CD4-positive, alpha-beta T cell treated with Interleukin-15 for 1 hour (primary cell): Measurements from ENCODE around the gene RNF4.
"Not testable (repeated sequence)": the region's sequence is repeated elsewhere in the genome, so short reads cannot be mapped to it uniquely, and the experiment has no call there.

Experiments used
- DNase-seq: peaks from one replicate; pipeline ENCODE4 v3.0.0-alpha.2; 2020

The RNF4 gene, protein sequence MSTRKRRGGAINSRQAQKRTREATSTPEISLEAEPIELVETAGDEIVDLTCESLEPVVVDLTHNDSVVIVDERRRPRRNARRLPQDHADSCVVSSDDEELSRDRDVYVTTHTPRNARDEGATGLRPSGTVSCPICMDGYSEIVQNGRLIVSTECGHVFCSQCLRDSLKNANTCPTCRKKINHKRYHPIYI

DNA sequence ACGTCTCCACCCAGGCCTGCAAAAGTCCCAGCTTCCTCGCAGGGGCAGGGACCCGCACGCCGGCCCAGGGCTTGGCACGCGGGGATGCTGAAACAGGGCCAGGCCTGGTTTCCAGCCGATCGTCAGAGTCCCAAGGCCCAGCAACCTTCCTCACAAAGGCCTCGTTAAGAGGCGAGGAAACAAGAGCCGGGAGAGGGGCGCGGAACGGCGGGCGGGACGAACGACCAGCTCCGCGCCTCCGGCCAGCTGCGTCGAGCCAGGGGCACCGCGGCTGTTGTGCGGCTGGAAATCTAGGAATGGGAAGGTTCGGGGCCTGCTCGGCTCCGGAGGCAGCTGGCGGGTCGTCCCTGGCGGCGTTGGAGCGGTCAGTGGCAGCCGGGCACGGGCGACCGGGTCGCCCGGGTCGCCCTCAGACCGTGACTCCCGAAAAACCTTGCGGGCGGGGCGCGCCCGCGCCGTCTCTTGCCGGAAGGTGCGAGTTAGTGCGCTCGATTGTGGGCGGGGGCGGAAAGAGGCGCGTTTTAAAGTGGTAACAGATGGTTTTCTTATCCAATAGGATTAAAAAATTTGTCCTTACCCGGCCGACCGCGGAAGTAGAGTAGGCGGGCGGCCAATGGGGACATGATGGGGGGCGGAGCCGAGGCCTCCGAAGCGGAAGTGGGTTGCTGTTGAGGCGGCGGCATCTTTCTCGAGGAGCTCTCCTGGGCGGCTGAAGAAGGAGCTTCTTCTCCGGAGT, at the start of gene RNF4:
RNF4 (plus strand) TSS at position 651 of the 736 bp plus-strand sequence. CDS start 21,388 bp downstream, outside the sequence.
- peak; percentile 96 for DNase-seq

DNA sequence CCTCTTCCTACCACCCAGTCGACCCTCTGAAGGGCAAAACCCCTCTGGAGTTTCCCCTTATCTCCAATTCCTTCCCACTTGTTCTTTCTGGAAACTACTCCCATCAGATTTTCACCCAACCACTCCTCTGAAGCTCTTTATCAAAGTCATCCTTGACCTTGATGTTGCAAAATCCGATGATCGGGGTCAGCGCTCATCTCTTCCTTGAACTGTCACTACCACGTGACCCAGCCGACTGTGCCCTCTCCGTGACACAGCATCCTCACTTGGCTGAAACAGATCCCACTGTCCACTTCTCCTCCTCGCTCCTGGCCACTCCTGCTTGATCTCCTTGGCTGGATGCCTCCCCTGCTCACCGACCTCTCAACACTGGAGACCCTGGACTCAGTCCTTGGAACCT, 49.1 kb upstream of the RNF4 start:
- peak; percentile 57 for DNase-seq

DNA sequence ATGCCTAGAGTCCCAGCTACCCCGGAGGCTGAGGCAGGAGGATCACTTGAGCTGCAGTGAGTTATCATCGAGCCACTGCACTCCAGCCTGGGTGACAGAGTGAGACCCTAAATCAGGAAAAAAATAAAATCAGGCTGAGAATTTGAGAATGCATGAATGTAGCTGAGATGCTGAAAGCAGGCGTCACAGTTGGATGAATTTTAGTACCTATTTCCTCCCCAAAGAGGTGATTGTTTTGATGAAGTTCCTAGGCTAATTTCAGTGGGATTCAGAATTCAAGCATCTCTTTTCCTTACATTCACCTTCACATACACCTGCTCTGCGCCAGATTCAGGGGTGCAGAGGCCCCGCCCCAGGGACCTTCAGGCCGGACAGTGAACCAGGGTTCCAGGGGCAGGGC, 47.0 kb upstream of the RNF4 start:
- DNase-seq: no peak

GRCh38 chr4:2423066-2423465, 45.8 kb upstream of the RNF4 start:
- DNase-seq: no peak

DNA sequence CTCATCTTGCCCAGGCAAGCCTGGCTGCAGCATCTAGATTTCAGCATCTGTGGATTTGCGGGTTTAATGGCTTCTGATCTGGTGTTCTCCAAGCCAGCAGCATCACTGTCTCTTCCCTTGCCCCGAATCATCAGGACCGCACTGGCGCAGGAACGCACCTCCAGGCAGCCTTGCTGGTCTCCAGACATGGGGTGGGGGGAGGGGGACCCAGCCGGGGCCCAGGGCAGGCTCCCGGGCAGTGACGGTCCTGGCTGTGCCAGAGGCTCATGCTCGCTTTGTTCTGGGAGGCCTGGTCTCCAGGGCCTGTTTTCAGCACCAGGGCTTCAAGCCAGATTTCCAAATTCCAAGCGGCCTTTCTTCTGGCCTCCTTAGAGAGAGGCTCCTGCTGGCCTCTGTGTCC, 45.2 kb upstream of the RNF4 start:
- no peak for DNase-seq

DNA sequence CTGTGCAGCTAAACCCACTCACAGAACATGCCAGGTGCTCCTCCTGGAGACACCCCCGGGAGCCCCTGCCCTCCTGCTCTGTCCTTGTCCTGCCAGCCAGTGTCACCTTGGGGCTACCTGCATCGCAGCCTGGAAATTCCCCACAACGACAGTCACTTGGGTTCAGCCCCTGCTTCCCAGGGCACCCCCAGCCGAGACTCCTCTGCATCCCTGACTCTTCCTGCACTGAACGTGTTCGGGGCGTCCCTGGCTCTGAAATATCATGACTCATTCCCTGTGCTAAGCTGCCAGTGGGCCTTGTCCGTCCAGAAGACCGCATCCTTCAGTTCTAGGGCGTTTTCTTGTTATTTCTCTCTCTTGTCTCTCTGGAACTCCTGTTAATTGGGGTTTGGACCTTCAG, 44.3 kb upstream of the RNF4 start:
- no peak for DNase-seq

DNA sequence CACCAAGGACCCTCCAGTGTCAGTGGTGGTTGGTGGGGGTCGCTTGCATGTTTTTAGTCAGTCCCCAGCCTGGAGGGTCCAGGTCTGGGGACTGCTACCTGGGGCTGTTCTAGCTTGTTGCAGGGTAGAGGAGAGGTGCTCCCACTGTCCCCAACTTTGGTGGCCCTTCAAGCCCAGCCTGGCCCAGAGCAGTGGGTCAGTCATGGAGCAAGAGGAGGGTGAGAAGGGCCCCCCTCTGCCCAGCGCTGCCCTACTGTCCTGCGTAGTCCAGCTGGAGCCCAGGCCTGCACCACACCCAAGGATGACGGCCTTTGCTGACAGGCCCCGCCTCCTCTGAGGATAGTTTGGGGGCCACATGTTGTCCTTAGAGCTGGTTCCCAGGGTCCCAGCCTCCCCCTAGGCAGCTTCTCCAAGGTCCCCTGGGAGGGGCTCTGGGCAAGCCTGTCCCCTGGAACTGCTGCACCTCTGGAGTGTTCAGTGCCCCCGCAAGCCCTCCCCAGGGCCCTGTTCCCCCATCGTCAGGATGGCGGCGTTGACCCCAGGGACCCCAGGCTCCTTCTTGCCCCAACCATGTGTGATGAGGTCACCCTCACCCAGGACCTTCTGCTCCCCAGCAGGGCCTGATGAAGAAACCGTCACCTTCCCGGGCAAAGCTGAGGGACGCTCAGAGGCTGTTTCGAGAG, 43.4 kb upstream of the RNF4 start:
- DNase-seq: no peak

- no peak for DNase-seq
Measured at GRCh38 chr4:2426069-2426397, 42.9 kb upstream of the RNF4 start.

- no peak for DNase-seq
Measured at GRCh38 chr4:2426711-2427275, 42.1 kb upstream of the RNF4 start.

DNA sequence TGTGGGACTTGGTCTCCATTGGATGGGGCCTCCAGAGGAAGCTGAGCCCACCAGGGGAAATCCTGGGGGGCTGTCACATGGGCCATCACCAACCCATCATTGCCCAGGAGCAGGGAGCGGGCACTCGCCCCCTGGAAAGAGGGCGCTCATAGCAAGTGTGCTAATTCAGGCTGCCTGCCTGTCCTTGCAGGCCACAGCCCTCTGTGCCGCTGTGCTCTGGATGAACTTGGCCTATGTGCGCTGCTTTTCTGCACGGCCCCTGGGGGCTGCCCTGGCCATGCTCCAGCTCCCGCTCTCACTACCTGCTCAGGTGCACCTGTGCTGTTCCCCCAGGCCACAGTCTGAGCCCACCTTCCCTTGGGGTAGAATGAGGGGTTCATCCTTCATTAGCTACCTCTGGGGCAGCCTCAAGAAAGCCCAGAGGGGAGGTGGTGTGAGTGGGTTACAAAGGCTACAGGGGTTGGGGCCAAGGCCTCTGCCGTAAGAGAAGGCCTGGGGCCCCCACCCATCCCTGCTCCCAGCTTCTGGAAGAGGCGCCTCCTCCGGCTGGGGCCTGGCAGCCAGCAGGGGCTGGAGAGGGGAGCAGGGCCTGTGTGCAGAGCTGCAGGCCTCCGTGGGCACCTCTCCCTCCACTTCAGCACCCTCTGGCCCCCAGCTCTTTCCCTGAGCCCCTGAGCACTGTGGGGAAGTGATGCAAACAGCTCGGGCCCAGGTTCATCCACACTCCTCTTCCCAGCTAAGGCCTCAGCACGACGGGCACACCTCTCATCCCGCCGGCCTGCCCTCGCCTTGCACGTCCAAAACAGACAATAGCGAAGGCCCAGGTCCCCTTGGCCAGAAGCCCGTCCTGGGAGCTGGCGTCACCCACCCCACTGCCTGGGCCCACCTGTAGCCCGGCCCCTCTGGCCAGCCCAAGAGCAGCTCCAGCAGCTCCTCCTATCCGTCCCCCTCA, 41.2 kb upstream of the RNF4 start:
- no peak for DNase-seq

- DNase-seq: no peak
Measured at GRCh38 chr4:2428496-2429213, 40.3 kb upstream of the RNF4 start.

- DNase-seq: not testable (repeated sequence)
Measured at GRCh38 chr4:2429945-2430757, 38.8 kb upstream of the RNF4 start.

GRCh38 chr4:2432004-2432403, 36.9 kb upstream of the RNF4 start:
- no peak for DNase-seq

DNA sequence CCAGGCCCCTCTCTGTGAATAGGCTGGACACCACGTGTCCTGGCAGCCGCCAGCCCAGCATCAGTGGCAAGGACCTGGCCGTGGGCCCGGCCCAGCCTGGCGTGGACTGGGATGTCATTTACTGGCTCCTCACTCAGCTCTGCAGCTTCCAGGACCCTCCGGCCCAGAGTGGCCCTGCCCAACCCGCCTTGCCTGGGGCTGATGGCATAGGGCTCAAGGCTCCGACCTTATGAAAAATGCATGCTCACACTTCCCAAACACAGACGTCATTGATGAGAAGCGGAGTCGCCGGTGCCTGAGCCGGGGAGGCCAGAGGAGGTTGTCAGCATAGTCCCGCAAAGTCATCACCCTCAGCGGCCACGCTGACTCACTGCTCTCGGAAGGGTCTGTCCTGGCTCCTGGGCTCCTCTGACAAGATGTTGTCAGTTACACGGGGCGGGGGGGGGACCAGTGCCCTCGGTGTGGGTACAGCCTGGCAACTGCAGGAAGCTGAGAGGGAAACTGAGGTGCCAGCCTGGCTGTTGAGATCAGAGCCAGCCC, 35.8 kb upstream of the RNF4 start:
- DNase-seq: no peak

DNA sequence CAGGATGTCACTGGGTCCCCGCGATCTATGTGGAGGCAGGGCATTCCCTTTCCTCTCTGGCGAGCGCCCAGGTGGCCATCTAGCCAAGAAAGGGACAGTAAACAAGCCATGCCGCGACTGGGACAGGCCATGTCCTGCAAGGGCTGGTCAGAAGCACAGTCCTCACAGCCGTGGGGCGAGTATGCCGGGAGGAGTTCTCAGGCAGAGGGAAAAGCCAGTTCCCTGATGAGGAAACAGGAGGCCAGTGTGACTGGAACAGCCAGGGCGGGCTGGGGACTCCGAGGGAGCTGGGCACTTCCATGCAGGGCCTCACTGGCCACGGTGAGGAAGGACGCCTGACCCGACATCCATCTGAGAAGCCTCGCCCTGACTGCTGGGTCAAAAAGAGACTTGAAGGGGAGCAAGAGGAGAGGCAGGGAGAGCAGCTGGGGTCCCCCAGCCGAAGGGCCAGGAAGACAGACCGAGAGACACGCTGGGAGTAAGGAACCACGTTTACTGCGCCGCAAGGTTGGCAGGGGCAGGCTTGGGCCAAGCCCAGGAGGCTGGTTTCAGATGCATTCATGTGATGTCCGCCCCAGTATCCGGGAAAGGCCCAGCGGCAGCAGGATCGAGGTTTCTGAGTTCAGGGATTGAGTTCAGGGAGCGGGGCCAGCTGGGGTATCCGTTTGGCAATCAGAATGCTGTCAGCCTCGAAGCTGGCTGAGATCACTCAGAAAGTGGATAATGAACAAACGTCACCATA, 35.1 kb upstream of the RNF4 start:
- DNase-seq: no peak

DNA sequence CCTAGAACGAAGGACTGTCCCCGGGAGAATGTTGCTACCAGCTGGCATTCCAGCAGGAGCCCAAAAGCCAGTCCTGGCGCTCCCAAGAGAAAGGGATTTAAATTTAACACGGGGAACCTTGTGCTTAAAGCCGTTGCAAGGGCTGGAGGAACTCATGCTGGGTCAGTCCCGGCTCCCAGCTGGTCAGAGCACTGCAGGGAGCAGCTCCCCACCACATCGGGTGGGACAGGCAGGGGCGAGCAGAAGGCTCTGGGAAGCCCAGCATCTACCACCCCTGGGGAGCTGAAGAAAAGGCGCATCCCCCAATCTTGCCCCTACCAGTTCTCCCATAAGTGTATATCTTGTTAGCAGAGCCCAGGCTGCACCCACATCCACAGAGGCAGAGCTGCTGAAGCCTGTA, 34.5 kb upstream of the RNF4 start:
- DNase-seq: no peak

DNA sequence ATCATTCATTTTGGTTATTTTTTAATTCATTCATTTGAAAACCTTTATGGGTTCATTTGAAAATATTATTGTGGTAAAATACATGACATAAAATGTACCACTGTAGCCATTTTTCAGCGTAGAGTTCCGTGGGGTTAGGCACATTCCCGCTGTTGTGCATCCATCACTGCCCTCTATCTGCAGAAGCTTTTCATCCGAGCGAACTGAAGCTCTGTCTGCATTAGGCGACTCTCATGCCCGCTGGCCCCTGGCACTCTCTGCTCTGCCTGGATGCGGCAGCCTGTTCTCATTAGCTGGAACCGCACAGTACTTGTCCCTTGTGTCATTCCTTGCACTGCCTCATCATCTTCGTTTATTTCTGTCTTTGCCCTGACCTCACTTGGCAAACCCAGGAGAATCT, 32.6 kb upstream of the RNF4 start:
- no peak for DNase-seq

DNA sequence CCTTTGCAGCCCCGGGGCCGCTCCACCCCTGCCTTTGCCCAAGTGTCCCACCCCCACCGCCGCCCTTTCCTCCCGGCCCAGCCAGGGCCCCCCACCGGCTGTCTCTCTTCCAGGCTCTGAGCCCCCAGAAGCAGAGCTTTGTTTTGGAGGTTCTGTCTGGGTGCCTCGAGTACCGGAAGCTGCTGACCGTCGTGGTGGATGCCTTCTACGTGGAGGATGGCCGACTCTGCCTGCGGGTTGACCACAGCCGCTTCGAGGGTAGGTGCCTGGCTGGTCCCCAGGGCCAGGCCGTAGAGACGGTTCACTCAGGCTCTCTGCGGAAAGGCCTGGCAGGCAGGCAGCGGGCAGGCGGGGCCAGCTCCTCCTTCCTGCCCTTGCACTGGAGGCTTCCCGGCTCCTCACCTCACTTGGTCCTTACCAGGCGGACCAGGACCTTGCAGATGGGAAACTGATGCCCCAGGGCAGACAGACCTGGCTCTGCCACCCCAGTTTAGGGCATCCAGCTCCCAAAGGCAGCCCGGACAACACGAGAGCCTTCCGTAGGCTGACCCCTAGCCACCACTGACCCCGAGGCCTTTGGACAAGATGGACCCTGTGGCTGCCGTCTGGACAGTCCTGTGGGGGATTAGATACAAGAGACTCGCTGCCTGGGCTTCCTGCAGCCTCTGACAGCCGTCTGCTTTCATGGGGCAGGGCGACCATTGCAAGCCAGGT, 32.0 kb upstream of the RNF4 start:
- DNase-seq: no peak

- DNase-seq: no peak
Measured at GRCh38 chr4:2437475-2438215, 31.3 kb upstream of the RNF4 start.
